NCI-H1092 (cell line): Measurements from ENCODE around the gene ADAMTS2.

Experiments
- DNase-seq: peaks from one replicate; lab custom pipeline; 2025; lab: John Stamatoyannopoulos, UW

ADAMTS2 gene

DNA sequence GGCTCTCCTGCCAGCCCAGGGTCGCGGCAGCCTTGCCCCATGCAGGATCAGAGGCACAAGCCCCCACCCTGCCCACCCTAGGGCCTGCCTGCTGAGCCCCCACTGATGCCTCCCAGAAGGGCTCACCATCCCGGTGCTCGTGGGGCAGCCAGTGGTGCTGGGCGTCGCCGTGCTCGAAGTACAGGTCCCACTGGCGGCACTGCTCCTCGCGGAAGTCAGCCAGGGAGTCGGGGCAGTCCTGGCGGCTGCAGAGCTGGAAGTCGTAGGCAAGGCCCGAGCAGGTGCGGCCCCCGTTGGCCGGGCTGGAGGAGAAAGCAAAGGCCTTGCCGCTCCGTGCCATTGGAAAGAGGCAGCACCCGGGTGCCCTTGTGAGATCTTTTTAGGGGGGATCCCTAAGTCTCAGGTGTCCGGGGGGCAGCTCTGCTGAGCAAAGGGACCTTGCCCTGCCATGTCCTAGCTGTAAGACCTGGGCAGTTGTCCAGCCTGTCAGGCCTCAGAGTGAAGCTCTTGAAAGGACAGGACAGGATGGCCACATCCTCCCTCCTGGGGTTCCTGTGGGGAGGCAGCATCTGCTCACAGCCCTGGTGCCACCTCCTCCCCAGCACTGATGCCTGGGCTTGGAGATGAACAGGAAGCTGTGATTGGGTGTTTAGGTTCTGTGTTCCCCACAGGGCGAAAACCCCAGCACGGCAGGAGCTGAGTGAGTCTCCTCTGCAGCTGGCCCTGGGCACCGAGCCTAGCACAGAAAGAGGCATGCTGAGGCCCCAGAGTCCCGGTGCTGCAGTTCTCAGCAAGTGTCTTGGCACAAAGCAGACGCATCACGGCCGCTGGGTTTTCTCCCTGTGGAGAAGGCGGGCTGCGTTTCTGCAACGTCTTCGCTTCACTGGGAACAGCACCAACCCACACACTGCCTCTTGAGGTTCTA is 207.4 kb downstream of the ADAMTS2 start:
- DNase-seq: no peak

DNA sequence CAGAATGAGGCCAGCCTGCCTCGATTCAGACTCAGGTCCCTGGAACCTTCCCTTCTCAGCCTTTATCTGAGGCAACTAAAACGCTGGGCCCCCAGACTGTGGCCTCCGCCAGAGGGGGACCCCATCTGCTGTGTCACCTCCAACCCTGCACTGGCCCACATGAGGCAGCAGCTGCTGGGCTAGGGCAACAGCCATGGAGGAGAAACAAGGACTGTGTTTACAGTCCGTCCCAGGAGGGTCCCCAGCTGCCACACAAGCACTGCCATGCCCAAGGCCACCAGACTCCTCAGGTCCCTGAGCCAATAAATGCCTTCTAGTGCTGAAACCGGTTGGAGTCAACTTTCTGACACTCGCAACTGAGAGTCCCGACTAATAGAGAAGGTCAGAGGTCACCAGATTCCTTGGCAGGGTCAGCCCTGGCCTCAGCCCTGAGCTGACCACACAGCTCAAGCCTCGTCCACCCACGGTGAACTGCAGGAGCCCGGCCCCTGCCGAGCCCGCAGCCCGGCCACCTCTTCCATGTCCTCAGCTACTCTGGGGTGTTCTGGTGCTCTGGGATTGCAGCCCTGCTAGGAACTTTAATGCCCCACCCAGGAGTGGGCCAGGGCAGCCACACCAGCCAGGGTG is 208.1 kb downstream of the ADAMTS2 start:
- no peak for DNase-seq

DNA sequence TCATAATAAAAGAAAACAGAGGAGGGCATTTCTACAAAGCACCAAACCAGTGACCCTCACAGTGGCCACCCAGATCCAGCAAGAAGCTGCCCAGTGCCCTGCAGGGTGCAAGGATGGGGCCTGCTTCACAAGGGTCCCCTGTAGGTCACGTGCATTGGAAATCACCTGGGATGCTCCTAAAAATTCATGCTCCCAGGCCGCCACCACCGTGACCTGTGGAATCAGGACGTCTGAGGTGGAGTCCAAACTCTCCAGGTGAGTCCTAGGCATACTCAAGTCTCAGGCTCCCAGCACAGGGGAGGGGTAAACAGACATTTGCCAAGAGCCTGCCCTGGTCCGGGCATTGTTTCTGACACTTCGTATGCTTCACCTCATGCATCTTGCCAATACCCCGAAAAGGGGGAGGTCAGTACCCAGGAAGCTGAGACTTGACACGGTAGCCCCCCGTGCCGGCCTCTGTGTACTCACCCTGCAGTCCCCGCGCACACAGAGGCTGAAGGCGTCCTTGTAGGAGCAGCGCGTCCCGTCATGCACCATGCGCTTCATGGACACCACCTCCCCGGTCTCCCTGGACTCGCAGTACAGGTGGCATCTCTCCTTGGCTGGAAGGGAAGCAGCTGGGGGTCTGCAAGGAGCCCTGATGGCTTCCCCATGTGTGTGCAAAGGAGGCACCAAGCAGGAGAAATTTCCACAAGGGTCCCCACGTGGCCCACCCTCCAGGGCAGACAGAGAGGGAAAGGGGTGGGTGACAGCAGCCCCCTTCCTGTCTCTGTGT is 209.6 kb downstream of the ADAMTS2 start:
- DNase-seq: no peak

DNA sequence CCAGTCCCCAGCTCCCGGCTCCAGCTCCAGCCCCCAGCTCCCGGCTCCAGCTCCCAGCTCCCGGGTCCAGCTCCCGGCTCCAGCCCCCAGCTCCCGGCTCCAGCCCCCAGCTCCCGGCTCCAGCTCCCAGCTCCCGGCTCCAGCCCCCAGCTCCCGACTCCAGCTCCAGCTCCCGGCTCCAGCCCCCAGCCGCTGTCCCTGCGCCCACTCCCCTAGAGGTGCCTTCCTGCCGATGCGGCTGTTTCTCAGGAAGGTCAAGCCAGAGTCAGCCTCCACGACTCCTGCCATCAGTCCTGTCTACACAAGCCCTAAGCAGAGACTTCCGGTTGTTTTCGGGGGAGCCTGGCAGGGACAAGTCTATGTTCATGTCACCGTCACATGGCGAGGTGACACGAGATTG is 210.3 kb downstream of the ADAMTS2 start:
- DNase-seq: no peak

DNA sequence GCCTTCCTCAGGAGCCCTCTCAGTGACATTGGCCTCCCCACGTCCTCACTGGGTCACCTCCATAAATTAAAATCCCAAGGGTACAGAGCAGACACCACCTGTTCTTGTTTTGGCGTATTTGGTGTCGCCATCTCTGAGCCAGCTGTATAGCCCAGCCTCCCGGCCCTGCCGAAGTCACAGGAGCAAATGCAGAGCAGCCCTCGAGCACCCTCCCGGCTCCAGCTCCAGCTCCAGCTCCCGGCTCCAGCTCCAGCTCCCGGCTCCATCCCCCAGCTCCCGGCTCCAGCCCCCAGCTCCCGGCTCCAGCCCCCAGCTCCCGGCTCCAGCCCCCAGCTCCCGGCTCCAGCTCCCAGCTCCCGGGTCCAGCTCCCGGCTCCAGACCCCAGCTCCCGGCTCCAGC is 210.8 kb downstream of the ADAMTS2 start:
- DNase-seq: no peak

DNA sequence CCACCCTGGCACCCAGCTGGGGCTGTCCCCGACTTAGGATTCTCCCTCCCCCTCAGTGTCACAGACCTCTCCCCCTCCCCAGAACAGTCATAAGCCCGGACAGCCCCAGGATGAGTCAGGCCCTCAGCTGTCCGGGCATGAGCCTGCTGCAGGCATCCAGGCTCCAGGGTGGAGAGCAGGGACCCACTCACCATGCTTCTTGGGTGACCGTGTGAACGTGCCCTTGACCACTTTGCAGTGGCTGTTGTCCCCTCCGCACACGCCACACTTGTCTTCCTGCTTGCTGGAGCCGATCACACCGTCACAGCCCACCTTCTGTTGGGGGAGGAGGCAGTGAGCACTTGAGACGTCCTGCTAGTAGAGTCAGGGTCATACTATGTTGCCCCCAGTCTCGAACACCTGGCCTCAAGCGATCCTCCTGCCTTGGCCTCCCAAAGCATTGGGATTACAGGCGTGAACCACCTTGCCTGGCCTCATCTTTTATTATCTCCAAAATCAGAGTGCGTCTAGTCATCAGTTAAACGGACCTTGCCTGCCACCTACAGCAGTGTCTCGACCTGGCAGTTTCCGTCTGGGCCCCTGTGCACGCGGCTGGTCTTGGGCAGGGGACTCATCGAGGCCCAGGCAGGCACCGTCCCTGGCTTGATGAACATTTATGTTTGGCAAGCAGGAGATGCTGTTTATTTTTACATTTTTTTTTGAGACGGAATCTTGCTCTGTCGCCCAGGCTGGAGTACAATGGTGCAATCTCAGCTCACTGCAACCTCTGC is 212.5 kb downstream of the ADAMTS2 start:
- DNase-seq: no peak

DNA sequence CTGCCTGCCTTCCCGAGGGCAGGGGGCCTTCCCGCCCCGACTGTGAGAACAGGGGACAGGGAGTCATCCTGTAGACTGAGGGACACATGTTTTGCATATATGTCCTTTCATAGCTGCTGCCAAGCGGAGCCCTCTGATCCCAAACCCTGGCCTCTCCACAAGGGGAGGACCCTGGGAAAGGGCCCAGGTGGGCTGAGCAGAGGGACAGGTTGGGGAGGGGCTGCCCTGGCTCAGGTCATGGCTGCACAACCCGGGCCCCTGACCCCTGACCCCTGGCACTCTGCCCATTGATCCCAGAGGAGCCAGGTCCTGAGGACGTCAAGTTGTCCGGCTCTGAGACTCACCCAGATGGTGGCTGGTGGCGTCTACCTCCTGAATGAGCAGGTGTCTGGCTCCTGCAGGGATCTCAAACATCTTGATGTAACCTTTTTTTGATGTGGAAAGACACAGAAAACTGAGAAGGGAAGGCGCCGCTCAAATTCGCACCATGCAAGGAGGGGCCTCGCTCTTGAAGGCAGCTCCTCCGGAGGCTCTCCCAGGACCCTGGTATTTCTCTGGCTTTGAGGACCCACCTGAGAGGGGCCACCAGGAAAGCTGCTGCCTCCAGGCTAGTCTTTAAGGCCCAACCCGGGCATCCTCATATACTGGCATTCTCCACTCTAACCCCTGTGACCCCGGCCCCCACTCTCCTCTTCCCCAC is 213.2 kb downstream of the ADAMTS2 start:
- DNase-seq: no peak

DNA sequence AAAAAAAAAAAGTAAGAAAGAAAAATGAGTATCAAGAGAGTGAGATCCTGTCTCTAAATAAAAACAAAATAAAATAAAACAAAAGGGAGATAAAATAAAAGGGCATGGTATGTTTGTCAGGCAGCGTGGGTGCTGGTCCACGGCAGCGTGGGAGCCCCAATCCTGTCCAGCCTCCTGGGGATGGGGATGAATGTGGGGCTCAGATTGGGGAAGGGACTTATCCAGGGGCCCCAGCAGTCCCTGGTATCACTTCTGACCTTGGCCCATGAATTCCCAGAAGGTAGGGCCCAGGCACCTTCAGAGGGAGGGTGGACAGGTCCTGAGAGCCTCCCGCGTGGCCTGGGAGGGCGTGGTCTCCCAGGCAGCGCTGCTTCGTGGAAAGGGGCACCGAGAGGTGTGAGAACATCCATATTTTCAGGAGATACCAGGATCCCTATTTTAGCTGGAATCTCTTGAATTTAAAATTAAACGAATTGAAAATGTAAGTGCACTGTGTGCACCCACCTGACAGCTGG is 213.9 kb downstream of the ADAMTS2 start:
- DNase-seq: no peak

DNA sequence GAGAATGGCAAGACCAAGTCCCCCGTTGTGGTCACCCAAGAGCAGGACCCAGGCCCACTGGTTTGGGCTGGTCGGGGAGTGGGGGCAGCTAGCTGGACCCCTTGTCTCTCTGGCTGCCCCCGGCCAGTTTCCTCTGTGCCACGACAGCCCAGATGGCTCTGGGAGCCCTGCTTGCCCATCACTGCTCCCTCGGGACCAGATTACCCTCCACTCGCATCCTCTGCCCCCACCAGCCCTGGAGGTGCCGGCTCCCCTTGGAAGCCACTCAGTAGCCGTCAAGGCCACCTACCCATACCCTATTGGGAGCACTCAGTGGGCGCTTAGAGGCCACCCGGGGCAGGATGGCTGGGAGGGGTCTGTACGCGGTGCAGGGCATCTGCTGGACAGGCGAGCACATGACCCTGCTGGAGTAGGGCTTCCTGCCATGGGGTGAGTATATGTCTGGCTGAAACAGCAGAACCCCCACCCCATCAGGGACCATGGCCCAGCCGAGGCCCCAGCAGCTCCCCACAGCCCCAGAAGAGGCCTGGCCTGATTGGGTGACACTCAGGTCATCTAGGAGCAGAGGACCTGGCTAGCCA is 215.1 kb downstream of the ADAMTS2 start:
- no peak for DNase-seq

DNA sequence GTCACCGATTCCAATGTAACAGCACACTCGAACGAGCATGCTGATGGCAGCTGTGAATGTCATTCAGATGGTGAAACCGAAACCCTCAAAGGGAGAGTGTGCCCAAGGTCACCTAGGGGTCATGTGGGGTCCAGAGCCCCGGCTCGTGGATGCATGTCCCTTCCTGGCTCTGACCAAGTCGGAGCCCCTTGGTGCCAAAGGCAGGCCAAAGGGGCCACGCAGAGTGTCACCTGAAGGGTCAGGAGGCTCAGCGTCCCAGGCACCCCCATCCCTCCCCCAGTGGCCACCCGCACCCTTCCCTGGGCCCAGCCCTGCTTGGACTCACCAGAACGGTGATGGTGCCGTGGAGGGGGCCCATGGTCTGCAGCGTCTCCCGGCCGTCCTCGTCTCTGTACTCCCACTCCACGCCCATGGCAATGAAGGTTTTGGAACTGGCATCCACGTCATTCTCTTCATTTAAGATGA is 215.6 kb downstream of the ADAMTS2 start:
- DNase-seq: no peak

DNA sequence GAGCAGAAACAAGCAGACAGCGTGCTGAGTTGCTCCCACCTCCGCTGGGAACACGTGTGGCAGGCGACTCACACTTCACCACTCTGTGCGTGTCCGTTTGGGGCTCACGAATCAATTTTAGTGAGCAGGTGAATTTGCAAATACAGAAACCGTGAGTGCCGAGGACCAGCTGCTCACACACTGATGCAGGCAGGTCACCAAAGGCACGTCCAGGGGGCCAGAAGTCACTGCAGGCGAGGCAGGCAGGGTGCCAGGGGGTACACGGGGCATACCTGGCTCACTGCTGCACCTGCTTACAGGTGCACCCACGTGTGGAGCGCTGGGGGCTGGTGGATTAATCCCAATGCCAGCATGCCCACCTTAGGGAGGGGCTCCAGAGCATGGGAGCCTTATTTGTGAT is 216.3 kb downstream of the ADAMTS2 start:
- DNase-seq: no peak

DNA sequence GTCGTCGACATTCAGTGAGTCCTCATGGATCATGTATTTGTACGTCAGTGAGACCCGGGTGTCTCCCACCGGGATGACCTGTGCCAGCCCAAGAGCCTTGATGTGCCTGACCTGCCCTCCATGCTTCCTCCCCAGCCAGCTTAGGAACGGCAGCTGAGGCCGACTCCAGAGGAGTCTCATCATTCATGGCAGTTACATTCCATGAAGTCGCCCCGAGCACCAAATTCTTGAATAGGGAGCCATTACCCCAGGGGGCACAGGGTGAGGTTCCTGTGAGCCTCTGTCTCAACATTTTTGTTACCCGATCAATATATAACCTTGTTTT is 217.3 kb downstream of the ADAMTS2 start:
- no peak for DNase-seq

DNA sequence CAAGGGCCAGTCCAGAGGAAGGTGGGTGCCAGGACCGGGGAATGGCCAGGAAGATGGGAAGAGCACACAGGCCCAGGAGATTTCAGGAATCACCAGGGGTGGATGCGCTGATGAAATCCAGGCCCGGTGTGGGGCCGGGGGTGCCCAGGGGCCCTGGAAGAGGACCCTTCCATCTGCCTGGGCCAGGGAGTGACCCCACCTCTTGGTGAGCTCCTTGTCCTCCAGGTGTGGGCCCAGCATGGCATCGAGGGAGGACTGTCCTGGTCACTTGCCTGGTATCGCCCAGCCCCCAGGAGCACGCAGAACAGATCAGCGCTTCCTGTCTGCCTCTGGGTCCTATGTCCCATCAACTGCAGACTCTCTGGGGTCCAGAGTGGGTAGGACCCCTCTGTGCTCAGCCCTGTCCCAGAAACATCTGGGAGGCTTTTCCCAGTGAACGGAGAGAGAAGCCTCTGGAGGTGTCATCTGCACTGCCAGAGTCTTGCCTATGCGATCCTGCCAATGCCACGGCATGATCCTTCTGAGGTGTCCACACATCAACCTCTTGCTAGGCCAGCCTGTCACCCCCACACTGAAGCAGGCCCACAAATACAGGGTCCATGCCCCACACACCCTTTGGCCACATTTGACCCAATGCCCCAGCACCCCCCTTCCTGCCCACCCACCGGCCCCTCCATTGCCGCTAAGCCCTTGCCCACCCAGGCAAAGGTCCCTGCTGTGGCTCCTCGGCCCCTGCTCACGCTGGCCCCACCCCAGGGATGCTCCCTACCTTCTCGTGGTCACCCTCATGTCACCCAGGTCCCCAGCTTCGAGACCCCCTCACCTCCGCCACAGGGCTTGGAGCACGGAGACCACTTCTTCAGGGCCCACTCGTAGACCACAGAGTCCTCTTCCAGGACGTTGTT is 217.9 kb downstream of the ADAMTS2 start:
- no peak for DNase-seq

DNA sequence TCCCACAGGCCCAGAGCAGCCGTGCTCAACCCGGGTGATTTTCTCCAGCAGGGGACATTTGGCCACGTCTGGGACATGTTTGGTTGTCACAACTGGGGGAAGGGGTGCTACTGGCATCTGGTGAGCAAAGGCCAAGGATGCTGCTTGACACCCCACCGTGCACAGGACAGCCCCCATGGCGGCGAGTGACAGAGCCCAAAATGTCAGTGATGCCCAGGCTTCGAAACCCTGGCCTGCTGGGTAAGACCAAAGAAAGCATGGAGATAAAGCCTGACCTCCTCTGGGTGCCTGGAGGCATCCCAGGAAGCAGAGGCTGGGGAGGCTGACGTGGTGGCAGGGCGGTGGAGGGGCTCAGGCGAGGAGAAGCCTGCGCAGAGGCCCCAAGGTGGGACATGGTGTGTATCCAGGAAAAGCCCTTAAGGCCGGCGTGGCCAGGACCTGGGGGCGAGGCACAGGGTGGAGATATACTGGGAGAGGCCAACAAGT is 218.7 kb downstream of the ADAMTS2 start:
- no peak for DNase-seq

DNA sequence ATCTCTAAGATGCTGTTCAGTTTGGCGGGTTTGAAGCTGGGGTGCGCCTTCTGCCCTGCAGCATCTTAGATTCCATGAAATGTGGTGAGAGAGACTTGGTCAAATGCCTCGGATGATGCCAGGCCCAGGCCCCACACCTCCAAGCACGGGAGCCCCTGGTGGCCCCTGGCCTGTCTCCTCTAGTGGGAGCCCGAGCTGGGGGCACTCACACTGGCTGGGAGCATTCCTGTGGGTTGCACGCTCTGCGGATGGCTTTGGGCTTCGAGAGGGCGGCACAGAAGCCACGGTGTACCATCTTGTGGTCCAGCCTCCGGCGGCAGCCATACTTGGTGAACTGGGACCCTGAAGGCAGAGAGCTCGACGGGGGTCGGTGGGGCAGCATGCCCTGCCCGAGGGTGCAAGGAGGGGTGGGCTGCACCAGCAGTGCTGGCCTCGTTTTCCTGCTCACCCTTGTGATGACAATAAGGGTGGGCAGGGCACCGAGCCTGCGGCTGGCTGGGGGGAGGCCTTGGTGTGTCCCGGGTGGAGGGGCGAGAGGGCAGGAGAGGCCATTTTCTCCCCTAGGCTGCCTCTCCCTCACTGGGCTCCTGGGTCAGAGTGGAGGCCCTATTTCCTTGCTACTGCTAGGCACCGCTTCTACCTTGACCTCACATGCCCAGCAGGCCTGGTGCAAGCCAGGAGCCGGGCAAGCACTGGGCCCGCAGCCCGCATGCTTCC is 219.3 kb downstream of the ADAMTS2 start:
- DNase-seq: no peak

DNA sequence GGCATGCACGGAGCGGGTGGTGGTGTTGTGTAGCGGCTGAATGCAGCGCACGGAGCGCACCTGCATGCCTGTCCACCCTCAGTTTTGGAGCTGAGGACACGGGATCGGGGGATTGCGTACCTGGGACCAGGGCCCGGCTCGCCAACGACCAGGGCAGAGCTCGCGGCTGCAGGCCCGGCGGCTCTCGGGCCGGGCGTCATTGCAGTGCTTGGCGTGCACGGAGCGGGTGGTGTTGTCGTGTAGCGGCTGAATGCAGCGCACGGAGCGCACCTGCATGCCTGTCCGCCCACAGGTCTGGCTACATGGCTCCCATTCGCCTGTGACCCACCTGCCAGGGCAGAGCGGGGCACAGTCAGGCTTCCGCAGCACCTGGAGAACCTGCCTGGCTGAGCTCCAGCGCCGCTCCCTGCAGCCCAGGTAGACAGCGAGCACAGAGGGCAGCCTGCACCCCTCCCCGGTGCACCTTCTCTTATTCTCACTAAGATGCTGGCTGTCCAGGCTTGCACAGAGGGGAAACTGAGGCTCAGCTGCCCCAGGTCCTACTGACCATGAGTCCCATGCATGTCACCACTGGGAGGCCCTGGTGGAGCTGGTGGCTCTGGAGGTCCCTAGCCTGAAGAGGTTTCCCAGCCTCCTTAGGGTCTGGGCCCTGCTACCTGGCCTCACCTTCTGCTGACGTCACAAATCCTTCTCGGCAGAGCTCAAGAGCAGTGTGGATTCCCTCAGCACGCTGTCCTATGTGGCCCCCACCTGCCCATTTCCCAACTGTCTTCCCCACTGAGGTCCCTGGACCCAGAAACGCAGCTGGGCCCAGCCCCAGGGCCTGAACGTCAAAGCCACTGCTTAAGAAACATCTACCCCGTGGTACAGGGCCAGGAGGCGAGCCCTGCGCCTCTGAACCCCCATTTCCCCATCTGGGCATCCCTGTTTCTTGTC is 220.1 kb downstream of the ADAMTS2 start:
- no peak for DNase-seq

DNA sequence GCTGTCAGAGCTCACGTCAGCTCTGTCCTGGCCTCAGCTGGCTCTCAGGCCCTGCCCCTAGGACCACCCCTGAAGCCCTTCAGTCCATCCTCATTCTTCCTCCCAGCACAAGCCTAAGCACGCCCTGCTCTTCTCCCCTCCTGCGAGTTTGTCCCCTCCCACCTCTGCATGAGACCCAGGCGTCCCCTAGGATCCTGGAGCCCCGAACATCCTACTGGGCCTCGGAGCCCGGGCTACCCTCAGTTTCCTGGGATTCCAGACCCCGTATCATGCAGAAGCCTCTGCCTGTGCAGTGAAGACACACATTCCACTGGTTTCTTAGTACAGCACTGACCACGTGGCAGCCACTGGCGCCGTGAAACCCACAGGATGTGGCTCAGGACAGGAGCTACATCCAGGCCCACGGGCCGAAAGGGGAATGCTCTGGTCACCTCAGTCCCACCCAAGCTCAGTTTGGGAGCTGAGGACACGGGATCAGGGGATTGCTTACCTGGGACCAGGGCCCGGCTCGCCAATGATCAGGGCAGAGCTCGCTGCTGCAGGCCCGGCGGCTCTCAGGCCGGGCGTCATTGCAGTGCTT is 220.9 kb downstream of the ADAMTS2 start:
- no peak for DNase-seq
